GM12872 (cell line): ENCODE results near the gene CTNND1.

Experiments
- TF ChIP-seq, protein P1 (sequence below): IDR thresholded peaks from 3 replicates; pipeline ENCODE4 v1.5.1; 2011; ENCODE audit warnings: low read depth, mild to moderate bottlenecking, low read length, moderate library complexity; ENCODE audit not compliant: insufficient read depth

Gene CTNND1

DNA sequence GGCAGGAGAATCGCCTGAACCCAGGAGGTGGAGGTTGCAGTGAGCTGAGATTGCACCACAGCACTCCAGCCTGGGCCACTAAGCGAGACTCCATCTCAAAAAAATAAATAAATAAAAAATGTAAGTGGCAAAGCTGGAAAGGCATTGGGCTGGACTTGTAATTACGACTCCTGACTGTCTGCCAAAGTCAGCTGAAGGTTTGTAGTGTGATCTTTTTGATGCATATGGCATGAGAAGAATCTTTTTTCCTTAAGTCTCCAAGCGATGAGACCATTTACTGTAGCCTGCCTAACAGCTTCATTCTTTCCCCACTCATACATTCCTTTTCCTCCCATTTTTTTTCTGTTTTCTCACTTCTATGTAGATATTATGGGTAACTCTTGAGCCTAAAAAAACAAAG is 24.8 kb downstream of the CTNND1 start:
- TF ChIP-seq, protein P1, sequence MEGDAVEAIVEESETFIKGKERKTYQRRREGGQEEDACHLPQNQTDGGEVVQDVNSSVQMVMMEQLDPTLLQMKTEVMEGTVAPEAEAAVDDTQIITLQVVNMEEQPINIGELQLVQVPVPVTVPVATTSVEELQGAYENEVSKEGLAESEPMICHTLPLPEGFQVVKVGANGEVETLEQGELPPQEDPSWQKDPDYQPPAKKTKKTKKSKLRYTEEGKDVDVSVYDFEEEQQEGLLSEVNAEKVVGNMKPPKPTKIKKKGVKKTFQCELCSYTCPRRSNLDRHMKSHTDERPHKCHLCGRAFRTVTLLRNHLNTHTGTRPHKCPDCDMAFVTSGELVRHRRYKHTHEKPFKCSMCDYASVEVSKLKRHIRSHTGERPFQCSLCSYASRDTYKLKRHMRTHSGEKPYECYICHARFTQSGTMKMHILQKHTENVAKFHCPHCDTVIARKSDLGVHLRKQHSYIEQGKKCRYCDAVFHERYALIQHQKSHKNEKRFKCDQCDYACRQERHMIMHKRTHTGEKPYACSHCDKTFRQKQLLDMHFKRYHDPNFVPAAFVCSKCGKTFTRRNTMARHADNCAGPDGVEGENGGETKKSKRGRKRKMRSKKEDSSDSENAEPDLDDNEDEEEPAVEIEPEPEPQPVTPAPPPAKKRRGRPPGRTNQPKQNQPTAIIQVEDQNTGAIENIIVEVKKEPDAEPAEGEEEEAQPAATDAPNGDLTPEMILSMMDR, result no peak

DNA sequence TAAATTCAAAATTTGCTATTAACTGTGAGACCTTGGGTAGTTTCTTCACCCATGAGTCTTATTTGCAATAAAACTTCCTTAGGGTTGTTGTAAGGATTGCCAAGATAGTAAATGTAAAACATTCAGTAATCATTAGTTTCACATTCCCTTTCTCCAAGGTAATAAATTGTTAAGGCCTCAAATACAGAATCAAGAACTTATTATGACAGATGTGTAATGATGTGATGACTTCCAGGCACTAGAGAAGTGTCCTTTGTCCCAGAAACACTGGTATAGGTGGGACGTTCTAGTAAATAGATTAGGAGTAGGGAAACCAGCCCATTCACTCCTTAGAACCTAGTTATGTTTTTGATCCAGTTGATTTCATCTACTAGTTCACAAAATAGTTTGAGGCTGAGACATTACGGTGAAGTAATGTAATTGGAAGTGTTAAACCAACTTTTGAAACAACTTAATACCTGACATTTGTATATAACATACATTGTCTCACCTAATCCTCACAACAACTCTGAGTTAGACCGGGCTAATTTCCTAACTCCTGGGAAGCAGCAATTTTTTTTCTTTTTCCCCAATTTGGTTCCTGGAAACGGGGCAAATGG is 25.5 kb downstream of the CTNND1 start:
- TF ChIP-seq, protein P1, result no peak

DNA sequence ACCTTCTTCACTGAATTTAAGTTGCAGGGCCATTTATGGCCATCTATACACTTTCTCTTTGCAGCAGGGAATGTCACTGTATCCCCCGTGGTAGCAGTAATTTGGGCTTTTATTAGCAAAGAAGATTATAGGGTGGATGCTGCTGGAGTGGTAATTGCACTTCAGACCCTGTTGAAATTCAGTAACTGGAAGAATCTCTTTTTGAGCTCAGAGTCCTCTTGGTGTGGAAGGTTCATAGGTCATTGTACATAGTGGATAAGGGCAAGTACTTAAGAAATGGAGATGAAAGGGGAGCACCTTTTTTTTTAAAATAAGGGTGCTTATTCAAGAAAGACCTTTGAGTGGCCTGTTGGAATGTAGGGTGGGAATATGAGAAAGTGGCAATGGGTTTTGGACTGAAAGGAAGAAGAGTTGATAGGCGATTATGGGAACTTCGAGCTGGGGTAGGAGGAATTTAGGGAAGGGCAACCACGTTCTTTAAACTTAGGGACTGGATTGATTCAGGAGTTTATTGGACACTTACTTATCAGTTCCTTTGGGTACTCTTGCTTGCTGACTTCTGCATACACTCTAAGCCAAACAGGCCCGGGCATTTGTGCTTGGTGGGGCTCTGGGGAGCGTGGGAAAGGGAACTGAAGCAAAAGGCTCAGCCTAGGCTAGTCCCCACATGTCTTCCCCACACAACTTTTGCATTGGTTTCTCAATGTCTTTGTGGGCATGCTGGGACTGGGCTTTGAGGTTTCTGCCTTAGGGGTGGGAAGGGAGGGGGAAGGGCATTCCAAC is 26.5 kb downstream of the CTNND1 start:
- TF ChIP-seq, protein P1, result no peak

DNA sequence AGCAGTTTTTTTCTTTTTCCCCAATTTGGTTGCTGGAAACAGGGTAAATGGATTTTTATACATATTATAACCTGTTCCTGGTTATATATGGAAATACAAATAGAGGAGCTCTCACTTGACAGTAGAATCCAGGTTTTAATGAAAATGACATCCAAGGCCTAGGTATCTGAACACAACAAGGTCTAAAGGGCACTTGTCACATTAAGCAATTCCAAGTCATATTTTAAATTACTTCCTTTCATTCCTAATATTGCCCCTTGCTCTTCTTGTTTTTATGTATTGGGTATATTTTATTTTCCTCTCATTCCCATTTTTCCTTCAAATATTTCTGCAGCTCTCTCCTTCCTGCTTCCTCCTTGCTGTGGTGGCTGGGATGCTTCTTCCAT is 27.1 kb downstream of the CTNND1 start:
- TF ChIP-seq, protein P1, result no peak

DNA sequence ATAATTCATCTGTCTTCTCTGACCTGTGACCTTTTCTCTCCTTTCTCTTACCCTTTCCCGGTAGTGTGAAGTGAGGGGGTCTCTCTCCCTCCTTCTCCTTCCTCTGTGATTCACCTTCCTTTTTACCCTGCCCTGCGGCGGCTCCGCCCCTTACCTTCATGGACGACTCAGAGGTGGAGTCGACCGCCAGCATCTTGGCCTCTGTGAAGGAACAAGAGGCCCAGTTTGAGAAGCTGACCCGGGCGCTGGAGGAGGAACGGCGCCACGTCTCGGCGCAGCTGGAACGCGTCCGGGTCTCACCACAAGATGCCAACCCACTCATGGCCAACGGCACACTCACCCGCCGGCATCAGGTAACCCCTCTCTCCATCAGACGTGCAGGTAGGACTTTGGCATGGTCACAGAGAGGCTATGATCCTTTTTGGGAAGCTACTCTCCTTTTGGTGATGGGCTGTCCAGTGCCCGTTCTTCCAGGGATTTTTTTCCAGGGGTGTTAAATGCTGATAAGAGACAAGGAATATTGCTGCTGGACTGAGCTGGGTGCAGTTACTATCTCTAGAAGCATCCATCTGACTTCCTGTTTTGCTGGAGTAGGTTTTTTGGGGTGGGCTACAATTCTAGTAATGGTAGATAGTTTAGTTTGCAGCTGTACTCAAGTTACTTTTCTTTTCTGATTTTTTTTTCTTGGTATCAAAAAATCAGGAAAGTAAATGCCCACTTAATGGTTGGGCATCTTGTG is 29.9 kb downstream of the CTNND1 start:
- TF ChIP-seq, protein P1, result no peak

DNA sequence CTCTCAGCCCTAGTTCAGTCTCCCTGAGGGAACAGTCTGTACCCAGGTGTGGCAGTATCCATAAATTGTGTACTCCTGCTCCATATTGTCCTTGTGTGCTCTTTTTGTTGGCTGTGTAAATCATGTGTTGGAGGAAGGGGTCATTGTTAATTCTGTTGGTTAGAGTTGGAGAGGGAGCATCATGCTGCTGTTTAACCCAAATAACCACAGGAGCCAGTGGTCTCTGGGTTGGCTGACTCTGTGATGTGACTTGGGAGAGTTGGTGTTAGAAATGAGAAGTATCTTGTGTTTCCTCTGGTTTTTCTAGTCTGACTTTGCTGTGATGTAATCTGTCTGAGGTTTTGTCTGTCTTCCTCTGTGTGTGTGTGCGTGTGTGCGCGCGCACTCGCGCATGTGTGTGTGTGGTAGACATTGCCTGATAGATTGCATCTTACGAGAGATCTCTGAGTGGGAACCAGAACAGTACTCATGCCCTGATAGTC is 30.5 kb downstream of the CTNND1 start:
- TF ChIP-seq, protein P1, result no peak

DNA sequence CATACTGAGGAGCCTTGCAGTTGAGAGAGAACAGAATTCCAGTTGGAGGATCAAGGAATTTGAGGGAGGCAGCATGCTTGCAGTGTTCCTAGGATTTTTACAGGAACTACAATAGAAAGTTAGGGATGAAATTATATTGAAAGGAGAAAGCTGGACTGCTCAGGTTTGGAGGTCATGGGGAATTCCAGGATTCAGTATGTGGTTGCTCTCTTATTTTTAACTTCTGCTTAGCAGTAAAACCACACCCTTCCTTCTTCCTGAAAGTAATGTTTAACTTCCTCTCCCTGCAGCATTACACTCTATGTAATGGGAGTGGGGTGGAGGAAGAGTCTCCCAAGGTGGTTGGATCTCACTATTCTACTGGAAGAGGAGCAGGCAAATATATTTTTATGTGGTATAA is 31.3 kb downstream of the CTNND1 start:
- TF ChIP-seq, protein P1, result no peak
